GM19452 (cell line): ENCODE measurements around the gene FYN.
"Not testable (repeated sequence)": the region's sequence is repeated elsewhere in the genome, so short reads cannot be mapped to it uniquely, and the experiment has no call there.

Experiments
- ATAC-seq: cut with Tn5 transposase; IDR thresholded peaks from one replicate; pipeline ENCODE4 v1.9.1; 2021; ENCODE audit not compliant: unreplicated experiment

FYN gene

GRCh38 chr6:111642463-111643158 is 230.6 kb downstream of the FYN start:
- ATAC-seq, result no peak

GRCh38 chr6:111639266-111639665 is 234.0 kb downstream of the FYN start:
- no peak for ATAC-seq

- not testable (repeated sequence) for ATAC-seq
Measured at GRCh38 chr6:111634981-111635380, 238.3 kb downstream of the FYN start.

- ATAC-seq, result no peak
Measured at GRCh38 chr6:111633822-111634221, 239.4 kb downstream of the FYN start.

- ATAC-seq, result no peak
Measured at GRCh38 chr6:111632468-111633247, 240.6 kb downstream of the FYN start.

- ATAC-seq, result no peak
Measured at GRCh38 chr6:111631903-111632460, 241.3 kb downstream of the FYN start.

GRCh38 chr6:111631018-111631417 is 242.2 kb downstream of the FYN start:
- no peak for ATAC-seq

GRCh38 chr6:111628142-111628850 is 245.0 kb downstream of the FYN start:
- ATAC-seq, result no peak

- no peak for ATAC-seq
Measured at GRCh38 chr6:111626441-111626840, 246.8 kb downstream of the FYN start.

GRCh38 chr6:111625461-111626391 is 247.5 kb downstream of the FYN start:
- ATAC-seq, result no peak

- ATAC-seq, result no peak
Measured at GRCh38 chr6:111625099-111625416, 248.2 kb downstream of the FYN start.

GRCh38 chr6:111624401-111625098 is 248.7 kb downstream of the FYN start:
- ATAC-seq, result no peak

- no peak for ATAC-seq
Measured at GRCh38 chr6:111623046-111623718, 250.1 kb downstream of the FYN start.

- ATAC-seq, result no peak
Measured at GRCh38 chr6:111620169-111620568, 253.1 kb downstream of the FYN start.

- no peak for ATAC-seq
Measured at GRCh38 chr6:111618407-111618806, 254.8 kb downstream of the FYN start.

- ATAC-seq, result no peak
Measured at GRCh38 chr6:111617149-111617548, 256.1 kb downstream of the FYN start.

GRCh38 chr6:111615916-111616612 is 257.2 kb downstream of the FYN start:
- ATAC-seq, result no peak

- no peak for ATAC-seq
Measured at GRCh38 chr6:111614833-111615582, 258.2 kb downstream of the FYN start.
